Endothelial cell of umbilical vein (primary cell): ENCODE measurements around the gene PRKCQ. TPM values are rescaled to one million over a fixed set of nuclear protein-coding genes. Genes with fewer than 3 reads are reported as not detected.

Experiments
- BruUV-seq: library from RNA; stranded (reverse); fragments of 400-500 nt; replicated peaks from 2 replicates; lab custom pipeline; 2021; lab: Mats Ljungman, UMichigan
- CTCF ChIA-PET: fragments of 300-600, 350-600 bp; sonication (Branson Sonifier 250); formaldehyde crosslinking; loops from one replicate; lab custom pipeline; 2021; ENCODE audit warnings: antibody characterized with exemption, inconsistent platforms; lab: Charles Lee
- POLR2A ChIA-PET: fragments of 300-600, 350-600 bp; sonication (Branson Sonifier 250); formaldehyde crosslinking; loops from one replicate; lab custom pipeline; 2021; ENCODE audit warnings: antibody characterized with exemption, inconsistent platforms; lab: Charles Lee
- DNase-seq: peaks from one replicate; pipeline ENCODE4 v3.0.0-alpha.2; 2011; ENCODE audit warnings: low read depth, low spot score
- FAIRE-seq: peaks from 2 replicates; lab custom pipeline; 2011; peaks lifted over from hg19 to GRCh38; lab: Jason Lieb, UNC
- H2AFZ ChIP-seq: 2 replicates; pipeline ENCODE4 v1.6.0; 2012; ENCODE audit warnings: low read depth, low read length, control low read depth, inconsistent platforms
- H3K27ac ChIP-seq: 2 replicates; pipeline ENCODE4 v1.5.1; 2011; ENCODE audit warnings: low read depth, mild to moderate bottlenecking, control low read depth, low read length, moderate library complexity; ENCODE audit not compliant: insufficient read depth
- H3K27me3 ChIP-seq, 2 experiments: 2 replicates each; pipeline versions ENCODE4 v1.6.0 to v1.6.1; 2011; ENCODE audit warnings: low read length in 2 of 2, mixed read lengths in 1 of 2; ENCODE audit not compliant: control insufficient read depth in 2 of 2, insufficient read depth in 2 of 2
- H3K36me3 ChIP-seq, 2 experiments: 2 replicates in 1 of 2; 3 replicates in 1 of 2; pipeline ENCODE4 v1.5.1; 2011; ENCODE audit warnings: low read length in 2 of 2, mild to moderate bottlenecking in 1 of 2, moderate library complexity in 1 of 2; ENCODE audit not compliant: control insufficient read depth in 2 of 2, insufficient read depth in 2 of 2; ENCODE audit errors: extremely low read depth in 1 of 2
- H3K4me1 ChIP-seq: 3 replicates; pipeline ENCODE4 v1.5.1; 2011; ENCODE audit warnings: mild to moderate bottlenecking, low read length; ENCODE audit not compliant: control insufficient read depth, insufficient read depth; ENCODE audit errors: extremely low read depth
- H3K4me2 ChIP-seq: 2 replicates; pipeline ENCODE4 v1.6.1; 2011; ENCODE audit warnings: low read length, control low read depth, mixed read lengths; ENCODE audit not compliant: insufficient read depth
- H3K4me3 ChIP-seq, 3 experiments: fragments of 200-600 bp in 1 of 3; sonication (generic), shearing (Covaris generic) in 1 of 3; replicated peaks in 1 of 3; 2 replicates each; pipeline ENCODE4 v1.5.1; 2011 to 2016; ENCODE audit warnings: control low read depth in 3 of 3, low read length in 3 of 3, mild to moderate bottlenecking in 2 of 3, inconsistent platforms in 1 of 3, low read depth in 1 of 3, moderate library complexity in 1 of 3; ENCODE audit not compliant: insufficient read depth in 1 of 3
- H3K79me2 ChIP-seq: 2 replicates; pipeline ENCODE4 v1.6.0; 2012; ENCODE audit warnings: low read length, inconsistent platforms; ENCODE audit not compliant: control insufficient read depth, insufficient read depth
- H3K9ac ChIP-seq: replicated peaks from 2 replicates; pipeline ENCODE3; 2011; ENCODE audit warnings: low read length, control low read depth; ENCODE audit not compliant: insufficient read depth; ENCODE audit errors: extremely low read depth
- H3K9me1 ChIP-seq: replicated peaks from 3 replicates; pipeline ENCODE4 v1.6.0; 2011; ENCODE audit warnings: mild to moderate bottlenecking, low read length; ENCODE audit not compliant: control insufficient read depth, insufficient read depth; ENCODE audit errors: extremely low read depth
- H3K9me3 ChIP-seq: replicated peaks from 2 replicates; pipeline ENCODE4 v1.5.1; 2012; ENCODE audit warnings: low read length, inconsistent platforms; ENCODE audit not compliant: control insufficient read depth, insufficient read depth
- H4K20me1 ChIP-seq: replicated peaks from 2 replicates; pipeline ENCODE3; 2011; ENCODE audit warnings: mild to moderate bottlenecking, low read length; ENCODE audit not compliant: control insufficient read depth, insufficient read depth; ENCODE audit errors: extremely low read depth
- CTCF ChIP-seq, 2 donors: IDR thresholded peaks; 1 replicate in 1 of 2; 2 replicates in 1 of 2; pipeline ENCODE4 v1.5.1; 2011; ENCODE audit warnings: low read length in 2 of 2, mild to moderate bottlenecking in 2 of 2, moderate library complexity in 2 of 2, control low read depth in 1 of 2, inconsistent platforms in 1 of 2, low read depth in 1 of 2; ENCODE audit not compliant: insufficient read depth in 1 of 2; ENCODE audit errors: extremely low read depth in 1 of 2
- EZH2 ChIP-seq: IDR thresholded peaks from 2 replicates; pipeline ENCODE4 v1.6.1; 2012; ENCODE audit warnings: borderline replicate concordance, low read depth, mild to moderate bottlenecking, moderate library complexity, low read length, inconsistent platforms; ENCODE audit not compliant: severe bottlenecking
- FOS ChIP-seq: IDR thresholded peaks from 2 replicates; pipeline ENCODE4 v1.6.1; 2011; ENCODE audit warnings: mild to moderate bottlenecking, low read length, moderate library complexity, borderline replicate concordance; ENCODE audit not compliant: insufficient read depth
- GATA2 ChIP-seq: IDR thresholded peaks from 2 replicates; pipeline ENCODE4 v1.7.0; 2011; ENCODE audit warnings: low read depth, mild to moderate bottlenecking, moderate library complexity, mixed read lengths, low read length; ENCODE audit not compliant: insufficient read length, insufficient read depth
- JUN ChIP-seq: IDR thresholded peaks from 2 replicates; pipeline ENCODE4 v1.6.1; 2011; ENCODE audit warnings: borderline replicate concordance, low read depth; ENCODE audit not compliant: insufficient read length, insufficient read depth
- MAX ChIP-seq: IDR thresholded peaks from 2 replicates; pipeline ENCODE4 v1.6.1; 2011; ENCODE audit not compliant: insufficient read depth, insufficient read length
- MYC ChIP-seq: IDR thresholded peaks from one replicate; pipeline ENCODE4 v1.6.1; 2011; ENCODE audit warnings: mild to moderate bottlenecking, low read depth, low read length
- POLR2A ChIP-seq: IDR thresholded peaks from 2 replicates; pipeline ENCODE4 v1.6.1; 2012; ENCODE audit warnings: low read depth, mild to moderate bottlenecking, control low read depth, low read length
- POLR2AphosphoS5 ChIP-seq: IDR thresholded peaks from 2 replicates; pipeline ENCODE4 v1.6.1; 2012; ENCODE audit warnings: low read depth, mild to moderate bottlenecking, control low read depth, low read length, moderate library complexity; ENCODE audit not compliant: insufficient read depth
- dilution Hi-C: fragments of 300-500 bp; cut with MboI; formaldehyde crosslinking; loops from one replicate; pipeline ENCODE4 v1.15.0; 2019; ENCODE audit warnings: low sequenced_read_pairs; ENCODE audit not compliant: extremely low pct_ligation_motif_present
- intact Hi-C: fragments of 100-400 bp; cut with micrococcal nuclease; formaldehyde crosslinking; loops from one replicate; pipeline ENCODE4 v1.10.0; 2022
- polyA plus RNA-seq, 4 experiments: library from polyadenylated mRNA; depleted of rRNA in 3 of 4; stranded (reverse) in 3 of 4; unstranded in 1 of 4; fragments of >200 nt; gene quantifications; 2 replicates each; pipeline versions ENCODE4 v1.2.1 to v1.2.3, GENCODE V29; 2011 to 2012; ENCODE audit warnings: missing spikeins in 1 of 4
- total RNA-seq: library from RNA; stranded (reverse); gene quantifications from 2 replicates; pipeline ENCODE4 v1.2.3, GENCODE V29; 2021

PRKCQ gene
- total and polyA plus RNA-seq, 2 donors (not counting 3 experiments of a cell fraction or from before 2014, with no cell fraction given) = 0.32 to 0.55 TPM

GRCh38 chr10:6431186-6431585 lies 148.9 kb downstream of the PRKCQ start:
- intact Hi-C loops = no loop called here
- H3K4me3 ChIP-seq = no peak overlapping the region
- H3K79me2 ChIP-seq = no peaks in the 10 kb centered on the region
- DNase-seq (no peak), FAIRE-seq (no peak)
- no peaks in the 10 kb centered on the region for H3K27me3 ChIP-seq
- POLR2A ChIA-PET = no interaction called here
- no peak overlapping the region for H3K4me2 ChIP-seq
- H4K20me1 ChIP-seq = no peaks in the 10 kb centered on the region
- H3K4me1 ChIP-seq = no peaks in the 10 kb centered on the region
- H3K36me3 ChIP-seq = no peaks in the 10 kb centered on the region
- H3K9me1 ChIP-seq = no peaks in the 10 kb centered on the region
- no peaks in the 10 kb centered on the region for H3K9me3 ChIP-seq
- no peak overlapping the region for H3K27ac ChIP-seq
- BruUV-seq = no TSS peak
- CTCF ChIA-PET = no interaction called here
- TF ChIP-seq MAX = peak; percentile 61
- TF ChIP-seq POLR2AphosphoS5 = no peak
- no peak overlapping the region for H2AFZ ChIP-seq
- no peak overlapping the region for H3K9ac ChIP-seq
- dilution Hi-C loops = no loop called here

- no peak overlapping the region for H3K4me2 ChIP-seq
- no peaks in the 10 kb centered on the region for H4K20me1 ChIP-seq
- no peak for TF ChIP-seq JUN
- no peak for TF ChIP-seq POLR2AphosphoS5
- no peak for TF ChIP-seq CTCF (IDR thresholded peaks at IDR 0.05; ENCODE audit: extremely low read depth in 1 of 2, insufficient read depth in 1 of 2, low read depth in 1 of 2, low read length in 2 of 2)
- no peak for TF ChIP-seq EZH2
- no peak for TF ChIP-seq MAX
- TF ChIP-seq MYC = no peak
- TF ChIP-seq GATA2 = no peak
- no peak for TF ChIP-seq POLR2A
- no peak for TF ChIP-seq FOS
- H3K4me3 ChIP-seq = no peak overlapping the region
- no peak overlapping the region for H3K27ac ChIP-seq
- H3K9me1 ChIP-seq = no peaks in the 10 kb centered on the region
- H3K79me2 ChIP-seq = no peaks in the 10 kb centered on the region
- POLR2A ChIA-PET = no interaction called here
- intact Hi-C loops (no loop called here), dilution Hi-C loops (no loop called here)
- no peaks in the 10 kb centered on the region for H3K36me3 ChIP-seq
- no peak for FAIRE-seq
- no peaks in the 10 kb centered on the region for H3K9me3 ChIP-seq
- H3K9ac ChIP-seq = no peak overlapping the region
- H2AFZ ChIP-seq = no peak overlapping the region
- CTCF ChIA-PET = no interaction called here
- no peaks in the 10 kb centered on the region for H3K27me3 ChIP-seq
- no peaks in the 10 kb centered on the region for H3K4me1 ChIP-seq
- no TSS peak for BruUV-seq
- DNase-seq = no peak
Measured at GRCh38 chr10:6430423-6430980, 149.6 kb downstream of the PRKCQ start.
